GM21360 (cell line): Measurements from ENCODE around the gene ECE2.
"Not testable (repeated sequence)": the region's sequence is repeated elsewhere in the genome, so short reads cannot be mapped to it uniquely, and the experiment has no call there.

Experiments
- ATAC-seq: cut with Tn5 transposase; IDR thresholded peaks from one replicate; pipeline ENCODE4 v1.9.1; 2021; ENCODE audit warnings: mild to moderate bottlenecking, moderate library complexity; ENCODE audit not compliant: unreplicated experiment

ECE2 gene

GRCh38 chr3:184262764-184263179 is 13.1 kb upstream of the ECE2 start:
- ATAC-seq: no peak

GRCh38 chr3:184267249-184267648 is 8.6 kb upstream of the ECE2 start:
- ATAC-seq: not testable (repeated sequence)

DNA sequence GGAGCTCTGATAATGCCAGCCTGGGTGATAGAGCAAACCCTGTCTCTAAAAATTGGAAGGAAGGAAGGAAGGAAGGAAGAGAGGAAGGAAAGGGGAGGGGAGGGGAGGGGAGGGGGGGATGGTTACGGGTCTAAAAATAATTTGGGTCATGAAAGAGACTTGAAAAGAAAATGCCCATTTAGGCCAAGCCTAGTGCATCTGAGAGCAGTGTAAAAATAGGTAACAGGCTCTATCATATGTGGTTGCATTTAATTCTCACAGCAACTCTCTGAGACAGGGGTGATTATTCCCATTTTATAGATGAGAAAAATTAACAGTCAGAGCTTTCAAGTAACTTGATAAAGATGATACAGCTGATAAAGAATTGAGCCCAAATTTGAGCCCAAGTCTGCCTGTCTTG is 3.6 kb upstream of the ECE2 start:
- ATAC-seq: no peak

- ATAC-seq: no peak
These were observed 481 bp upstream of the ECE2 start for GRCh38 chr3:184275381-184275701.

DNA sequence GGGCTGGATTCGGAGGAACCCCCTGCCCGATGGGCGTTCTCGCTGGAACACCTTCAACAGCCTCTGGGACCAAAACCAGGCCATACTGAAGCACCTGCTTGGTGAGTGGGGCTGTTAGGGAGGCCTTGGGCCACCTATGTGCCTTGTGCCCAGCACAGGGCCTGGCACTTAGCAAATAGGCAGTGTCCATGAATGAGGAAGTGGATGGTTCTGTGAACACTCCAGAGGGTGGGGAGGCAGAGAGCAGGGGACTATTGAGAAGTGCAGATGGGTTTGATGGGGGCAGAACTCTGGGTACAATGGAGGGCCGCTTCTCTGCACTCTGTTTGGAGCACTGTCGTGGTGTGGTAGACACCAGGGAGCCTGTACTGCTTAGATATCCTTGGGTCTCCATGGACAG is 1.5 kb downstream of the ECE2 start:
- ATAC-seq: no peak

GRCh38 chr3:184282941-184283340 is 7.1 kb downstream of the ECE2 start:
- ATAC-seq: no peak

DNA sequence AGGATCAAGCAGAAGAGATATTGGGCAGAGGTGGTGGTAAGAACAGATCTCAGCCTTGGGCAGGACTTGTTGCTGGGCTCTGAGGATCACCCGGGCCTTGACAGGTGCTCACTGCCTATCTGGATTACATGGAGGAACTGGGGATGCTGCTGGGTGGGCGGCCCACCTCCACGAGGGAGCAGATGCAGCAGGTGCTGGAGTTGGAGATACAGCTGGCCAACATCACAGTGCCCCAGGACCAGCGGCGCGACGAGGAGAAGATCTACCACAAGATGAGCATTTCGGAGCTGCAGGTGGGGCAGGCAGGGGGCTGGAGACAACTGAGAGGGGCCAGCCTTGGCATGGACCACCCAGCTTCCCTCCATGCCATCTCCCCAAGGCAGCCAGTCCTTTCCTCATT is 7.9 kb downstream of the ECE2 start:
- no peak for ATAC-seq

DNA sequence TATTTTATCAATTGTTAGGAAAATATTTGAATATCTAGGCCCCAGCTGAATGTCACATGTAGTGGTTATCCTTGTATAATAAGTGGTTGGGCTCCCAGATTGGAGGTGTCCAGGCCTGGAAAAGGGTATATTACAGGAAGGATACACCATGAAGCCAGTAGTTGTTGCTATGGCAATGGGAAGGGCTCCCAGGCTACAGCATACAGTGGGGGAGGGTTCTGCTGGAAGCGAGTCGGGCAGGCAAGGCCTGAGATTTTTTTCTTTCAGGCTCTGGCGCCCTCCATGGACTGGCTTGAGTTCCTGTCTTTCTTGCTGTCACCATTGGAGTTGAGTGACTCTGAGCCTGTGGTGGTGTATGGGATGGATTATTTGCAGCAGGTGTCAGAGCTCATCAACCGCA is 8.9 kb downstream of the ECE2 start:
- no peak for ATAC-seq

GRCh38 chr3:184289426-184289938 is 13.7 kb downstream of the ECE2 start:
- ATAC-seq: no peak

DNA sequence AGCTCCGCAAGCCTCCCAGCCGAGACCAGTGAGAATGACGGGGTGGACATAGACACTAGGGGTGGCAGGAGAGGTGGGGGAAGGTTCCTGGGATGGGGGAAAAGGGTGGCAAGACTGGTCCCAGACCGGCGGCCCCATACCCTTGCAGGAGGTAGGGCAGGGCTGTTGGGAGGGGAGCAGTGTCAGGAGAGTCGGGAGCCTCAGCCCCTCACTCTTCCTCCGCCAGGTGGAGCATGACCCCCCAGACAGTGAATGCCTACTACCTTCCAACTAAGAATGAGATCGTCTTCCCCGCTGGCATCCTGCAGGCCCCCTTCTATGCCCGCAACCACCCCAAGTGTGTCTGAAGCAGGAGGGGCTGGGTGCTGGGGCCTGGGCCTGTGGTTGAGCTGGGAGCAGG is 14.5 kb downstream of the ECE2 start:
- no peak for ATAC-seq

DNA sequence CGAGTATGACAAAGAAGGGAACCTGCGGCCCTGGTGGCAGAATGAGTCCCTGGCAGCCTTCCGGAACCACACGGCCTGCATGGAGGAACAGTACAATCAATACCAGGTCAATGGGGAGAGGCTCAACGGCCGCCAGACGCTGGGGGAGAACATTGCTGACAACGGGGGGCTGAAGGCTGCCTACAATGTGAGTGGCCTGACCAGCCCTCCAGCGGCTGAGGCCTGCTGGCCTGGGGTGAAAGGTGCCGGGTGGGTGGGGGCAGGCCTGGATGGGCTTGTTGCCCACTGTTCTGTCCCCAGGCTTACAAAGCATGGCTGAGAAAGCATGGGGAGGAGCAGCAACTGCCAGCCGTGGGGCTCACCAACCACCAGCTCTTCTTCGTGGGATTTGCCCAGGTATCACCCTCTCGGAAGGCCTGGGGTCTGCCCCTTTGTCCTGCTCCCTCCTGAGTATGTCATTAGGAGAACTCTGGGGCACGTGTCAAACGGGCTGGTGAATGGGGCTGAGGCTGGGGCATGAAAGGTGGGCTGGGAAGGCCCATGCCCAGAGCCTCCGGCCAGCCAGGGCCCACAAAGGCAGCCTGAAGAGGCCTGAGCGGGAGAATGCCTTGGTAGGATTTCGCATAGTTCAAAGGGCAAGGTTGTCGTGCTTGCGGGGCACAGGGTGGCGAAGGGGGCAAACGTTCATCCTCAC is 15.4 kb downstream of the ECE2 start:
- ATAC-seq: no peak

DNA sequence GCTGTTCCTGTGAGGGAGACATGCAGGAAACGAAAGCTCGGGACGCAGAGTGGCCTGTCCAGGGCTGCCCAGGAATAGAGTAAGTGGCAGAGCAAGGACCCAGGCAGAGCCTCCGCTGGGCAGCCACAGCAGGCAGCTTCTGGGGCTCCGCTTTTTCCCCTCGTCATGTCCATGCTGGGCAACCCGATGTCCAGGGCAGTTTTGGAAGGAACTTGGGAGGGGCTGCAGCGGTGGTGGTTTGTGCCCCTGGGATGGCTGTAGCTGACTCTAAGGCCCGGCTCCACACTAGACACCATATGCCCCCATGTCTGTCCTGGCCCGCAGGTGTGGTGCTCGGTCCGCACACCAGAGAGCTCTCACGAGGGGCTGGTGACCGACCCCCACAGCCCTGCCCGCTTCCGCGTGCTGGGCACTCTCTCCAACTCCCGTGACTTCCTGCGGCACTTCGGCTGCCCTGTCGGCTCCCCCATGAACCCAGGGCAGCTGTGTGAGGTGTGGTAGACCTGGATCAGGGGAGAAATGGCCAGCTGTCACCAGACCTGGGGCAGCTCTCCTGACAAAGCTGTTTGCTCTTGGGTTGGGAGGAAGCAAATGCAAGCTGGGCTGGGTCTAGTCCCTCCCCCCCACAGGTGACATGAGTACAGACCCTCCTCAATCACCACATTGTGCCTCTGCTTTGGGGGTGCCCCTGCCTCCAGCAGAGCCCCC is 16.1 kb downstream of the ECE2 start:
- ATAC-seq: no peak

GRCh38 chr3:184295771-184296170 is 19.9 kb downstream of the ECE2 start:
- ATAC-seq: no peak

DNA sequence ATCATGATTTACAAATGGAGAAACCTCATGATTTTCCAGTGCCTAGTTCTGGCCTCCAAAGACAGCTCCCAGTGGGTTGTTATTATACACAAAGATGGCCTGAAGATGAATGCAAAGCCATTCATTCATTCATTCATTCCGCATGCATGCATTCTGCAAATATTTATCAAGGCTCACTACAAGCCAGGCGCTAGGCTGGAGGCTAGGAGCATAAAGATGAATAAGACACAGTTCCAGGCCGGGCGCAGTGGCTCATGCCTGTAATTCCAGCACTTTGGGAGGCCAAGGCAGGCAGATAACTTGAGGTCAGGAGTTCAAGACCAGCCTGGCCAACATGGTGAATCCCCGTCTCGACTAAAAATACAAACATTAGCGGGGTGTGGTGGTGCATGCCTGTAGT is 20.8 kb downstream of the ECE2 start:
- ATAC-seq: no peak

DNA sequence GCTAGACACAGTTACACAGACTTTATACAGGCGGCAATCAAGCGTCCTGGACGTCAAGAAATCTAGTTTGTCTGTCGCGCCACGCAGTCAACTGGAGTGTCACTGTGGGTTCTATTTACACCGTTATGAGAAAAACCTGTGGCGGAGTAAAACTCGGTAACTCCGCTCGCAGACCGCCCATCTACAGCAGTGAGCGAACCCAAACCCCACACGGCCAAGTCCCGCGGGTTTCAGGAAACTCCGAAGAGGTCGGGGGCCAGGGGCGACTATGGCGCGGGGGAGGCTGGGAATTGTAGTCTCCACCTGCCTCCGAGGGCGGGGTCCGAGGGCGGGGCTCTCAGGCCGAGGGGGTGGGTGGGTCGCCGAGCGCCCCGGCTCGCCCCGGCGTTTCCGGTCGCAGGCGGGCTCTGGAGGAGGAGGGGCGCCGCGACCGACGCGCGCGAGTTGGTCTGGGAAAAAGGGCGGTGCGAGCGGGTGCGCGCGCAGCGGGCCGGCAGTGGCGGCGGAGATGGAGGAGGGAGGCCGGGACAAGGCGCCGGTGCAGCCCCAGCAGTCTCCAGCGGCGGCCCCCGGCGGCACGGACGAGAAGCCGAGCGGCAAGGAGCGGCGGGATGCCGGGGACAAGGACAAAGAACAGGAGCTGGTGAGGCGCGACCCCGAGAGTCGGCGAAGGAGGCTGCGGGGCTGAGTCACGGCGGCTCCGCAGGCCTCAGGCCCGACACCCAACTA is 23.1 kb downstream of the ECE2 start, which contains the start of gene PSMD2:
TSS of gene PSMD2 (plus strand) at position 483 of the 729 bp plus-strand sequence. CDS start at position 509, 26 bp downstream.
- ATAC-seq: peak; percentile 91

DNA sequence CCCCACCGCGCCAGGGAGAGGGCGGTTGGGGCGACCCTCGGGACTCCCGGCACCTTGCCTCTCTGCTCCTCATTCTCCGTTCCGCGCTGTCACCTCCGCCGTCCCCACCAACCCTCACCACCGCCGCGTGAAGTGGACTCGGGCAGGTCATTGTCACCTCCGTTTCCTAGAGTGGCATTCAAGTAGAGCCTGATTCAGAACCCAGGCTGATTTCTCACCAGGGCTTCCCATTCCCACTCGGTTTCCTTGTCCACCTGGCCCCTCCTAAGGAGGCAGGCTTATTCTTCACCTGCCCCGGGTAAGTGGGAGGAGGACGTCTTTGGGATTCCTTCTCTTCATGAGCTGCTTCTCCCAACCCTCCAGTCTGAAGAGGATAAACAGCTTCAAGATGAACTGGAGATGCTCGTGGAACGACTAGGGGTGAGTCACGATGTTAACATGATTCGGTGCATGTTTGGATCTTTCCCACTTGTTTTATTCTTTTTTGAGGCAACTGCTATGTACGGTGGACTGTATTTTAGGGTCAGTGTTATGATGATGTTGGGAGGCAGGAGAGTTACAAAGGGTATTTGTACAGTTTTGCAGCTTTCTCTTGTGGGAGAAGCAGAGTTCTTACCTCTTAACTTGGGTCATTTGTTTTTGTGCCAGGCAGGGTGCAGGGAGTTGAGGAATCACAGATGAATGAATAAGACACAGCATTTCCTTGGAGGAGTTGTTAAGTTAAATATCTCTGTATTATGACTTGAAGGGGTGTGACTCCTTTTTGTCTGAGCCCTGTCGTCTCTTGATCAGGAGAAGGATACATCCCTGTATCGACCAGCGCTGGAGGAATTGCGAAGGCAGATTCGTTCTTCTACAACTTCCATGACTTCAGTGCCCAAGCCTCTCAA is 23.9 kb downstream of the ECE2 start:
- no peak for ATAC-seq

- no peak for ATAC-seq
These were observed 24.5 kb downstream of the ECE2 start for GRCh38 chr3:184300378-184300720.

DNA sequence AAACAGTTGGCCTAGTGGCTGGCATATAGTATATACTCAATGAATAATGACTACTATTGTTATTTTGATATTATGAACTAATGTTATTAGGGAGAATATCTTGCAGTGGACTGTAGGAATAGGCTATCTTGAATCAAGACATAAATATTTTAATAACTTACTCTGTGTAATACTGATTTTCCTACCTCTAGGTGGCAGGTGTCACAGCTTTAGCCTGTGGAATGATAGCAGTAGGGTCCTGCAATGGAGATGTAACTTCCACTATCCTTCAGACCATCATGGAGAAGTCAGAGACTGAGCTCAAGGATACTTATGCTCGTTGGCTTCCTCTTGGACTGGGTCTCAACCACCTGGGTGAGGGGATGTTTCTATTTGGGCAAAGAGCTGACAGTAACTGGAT is 29.8 kb downstream of the ECE2 start:
- ATAC-seq: no peak

GRCh38 chr3:184306341-184306972 is 30.6 kb downstream of the ECE2 start:
- no peak for ATAC-seq

GRCh38 chr3:184307915-184308314 is 32.1 kb downstream of the ECE2 start:
- ATAC-seq: no peak
